HFF-Myc (cell line): Measurements from ENCODE around the gene GRIK4.

Source experiments
- DNase-seq: peaks from one replicate; pipeline ENCODE4 v3.0.0-alpha.2; 2011; ENCODE audit warnings: low read depth; ENCODE audit errors: extremely low read depth
- H3K4me3 ChIP-seq: replicated peaks from 2 replicates; pipeline ENCODE4 v1.5.1; 2011; ENCODE audit warnings: low read depth, mild to moderate bottlenecking, control low read depth, low read length
- CTCF ChIP-seq: IDR thresholded peaks from 2 replicates; pipeline ENCODE4 v1.5.1; 2012; ENCODE audit warnings: mild to moderate bottlenecking, low read depth, low read length, control low read depth; ENCODE audit errors: missing control alignments

The GRIK4 gene

GRCh38 chr11:120519474-120519873, 7.9 kb downstream of the GRIK4 start:
- no peak overlapping the region for H3K4me3 ChIP-seq
- TF ChIP-seq CTCF: no peak
- no peak for DNase-seq

- DNase-seq: no peak
- H3K4me3 ChIP-seq: no peak overlapping the region
- no peak for TF ChIP-seq CTCF
Measured at GRCh38 chr11:120520091-120520822, 8.7 kb downstream of the GRIK4 start.

GRCh38 chr11:120521176-120521575, 9.6 kb downstream of the GRIK4 start:
- no peak overlapping the region for H3K4me3 ChIP-seq
- TF ChIP-seq CTCF: no peak

GRCh38 chr11:120522021-120522420, 10.5 kb downstream of the GRIK4 start:
- no peak for TF ChIP-seq CTCF
- no peak for DNase-seq
- H3K4me3 ChIP-seq: no peak overlapping the region

More at GRCh38 chr11:120521176-120521575, 9.6 kb downstream of the GRIK4 start:
- DNase-seq: no peak

GRCh38 chr11:120522736-120523135, 11.2 kb downstream of the GRIK4 start:
- no peak for TF ChIP-seq CTCF
- no peak for DNase-seq
- H3K4me3 ChIP-seq: no peak overlapping the region

GRCh38 chr11:120523196-120523595, 11.6 kb downstream of the GRIK4 start:
- no peak for DNase-seq
- no peak overlapping the region for H3K4me3 ChIP-seq
- no peak for TF ChIP-seq CTCF

GRCh38 chr11:120524536-120525085, 13.1 kb downstream of the GRIK4 start:
- TF ChIP-seq CTCF: no peak
- no peak for DNase-seq
- no peak overlapping the region for H3K4me3 ChIP-seq
